C1 segment of cervical spinal cord (tissue), 14 donors: ENCODE results near the gene NPTX1.
"Not testable (repeated sequence)": the region's sequence is repeated elsewhere in the genome, so short reads cannot be mapped to it uniquely, and the experiment has no call there.

Experiments
- DNase-seq, 14 donors: peaks; one replicate each; lab custom pipeline; 2025; lab: John Stamatoyannopoulos, UW

NPTX1 gene, protein sequence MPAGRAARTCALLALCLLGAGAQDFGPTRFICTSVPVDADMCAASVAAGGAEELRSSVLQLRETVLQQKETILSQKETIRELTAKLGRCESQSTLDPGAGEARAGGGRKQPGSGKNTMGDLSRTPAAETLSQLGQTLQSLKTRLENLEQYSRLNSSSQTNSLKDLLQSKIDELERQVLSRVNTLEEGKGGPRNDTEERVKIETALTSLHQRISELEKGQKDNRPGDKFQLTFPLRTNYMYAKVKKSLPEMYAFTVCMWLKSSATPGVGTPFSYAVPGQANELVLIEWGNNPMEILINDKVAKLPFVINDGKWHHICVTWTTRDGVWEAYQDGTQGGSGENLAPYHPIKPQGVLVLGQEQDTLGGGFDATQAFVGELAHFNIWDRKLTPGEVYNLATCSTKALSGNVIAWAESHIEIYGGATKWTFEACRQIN

DNA sequence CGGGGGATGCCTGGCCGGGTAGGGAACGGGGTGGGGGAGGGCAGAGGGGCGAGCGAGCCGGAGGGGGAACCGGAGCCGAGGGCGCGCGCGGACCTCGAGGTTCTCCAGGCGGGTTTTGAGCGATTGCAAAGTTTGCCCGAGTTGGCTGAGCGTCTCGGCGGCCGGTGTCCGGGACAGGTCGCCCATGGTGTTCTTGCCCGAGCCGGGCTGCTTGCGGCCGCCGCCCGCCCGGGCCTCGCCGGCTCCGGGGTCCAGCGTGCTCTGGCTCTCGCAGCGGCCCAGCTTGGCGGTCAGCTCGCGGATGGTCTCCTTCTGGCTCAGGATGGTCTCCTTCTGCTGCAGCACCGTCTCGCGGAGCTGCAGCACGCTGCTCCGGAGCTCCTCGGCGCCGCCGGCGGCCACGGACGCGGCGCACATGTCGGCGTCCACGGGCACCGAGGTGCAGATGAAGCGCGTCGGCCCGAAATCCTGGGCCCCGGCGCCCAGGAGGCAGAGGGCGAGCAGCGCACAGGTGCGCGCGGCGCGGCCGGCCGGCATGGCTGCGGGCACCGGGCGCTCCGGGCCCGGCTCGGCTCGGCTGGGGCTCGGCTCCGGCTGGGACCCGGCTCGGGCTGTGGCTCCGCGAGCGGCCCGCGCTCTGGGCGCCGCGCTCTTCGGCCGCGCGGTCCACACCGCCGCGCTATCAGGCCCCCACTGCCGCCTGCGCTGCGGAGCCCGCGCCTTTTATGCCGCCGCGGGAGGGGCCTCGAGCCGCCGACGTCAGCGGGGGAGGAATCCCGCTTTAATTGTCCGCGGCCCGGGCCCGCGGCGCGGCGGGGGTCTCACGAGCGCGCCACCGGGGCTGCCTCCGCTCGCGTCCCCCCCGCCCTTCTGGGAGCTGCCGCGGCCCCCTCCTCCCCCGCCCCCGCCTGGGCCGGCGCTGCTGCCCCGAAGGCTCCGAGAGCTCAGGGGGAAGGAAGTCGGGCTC, at the start of gene NPTX1:
NPTX1 (minus strand) TSS at position 698 of the 967 bp plus-strand sequence; CDS start at position 537, 161 bp downstream.
- peak in 1 of 14 donors; percentile 64 for DNase-seq

DNA sequence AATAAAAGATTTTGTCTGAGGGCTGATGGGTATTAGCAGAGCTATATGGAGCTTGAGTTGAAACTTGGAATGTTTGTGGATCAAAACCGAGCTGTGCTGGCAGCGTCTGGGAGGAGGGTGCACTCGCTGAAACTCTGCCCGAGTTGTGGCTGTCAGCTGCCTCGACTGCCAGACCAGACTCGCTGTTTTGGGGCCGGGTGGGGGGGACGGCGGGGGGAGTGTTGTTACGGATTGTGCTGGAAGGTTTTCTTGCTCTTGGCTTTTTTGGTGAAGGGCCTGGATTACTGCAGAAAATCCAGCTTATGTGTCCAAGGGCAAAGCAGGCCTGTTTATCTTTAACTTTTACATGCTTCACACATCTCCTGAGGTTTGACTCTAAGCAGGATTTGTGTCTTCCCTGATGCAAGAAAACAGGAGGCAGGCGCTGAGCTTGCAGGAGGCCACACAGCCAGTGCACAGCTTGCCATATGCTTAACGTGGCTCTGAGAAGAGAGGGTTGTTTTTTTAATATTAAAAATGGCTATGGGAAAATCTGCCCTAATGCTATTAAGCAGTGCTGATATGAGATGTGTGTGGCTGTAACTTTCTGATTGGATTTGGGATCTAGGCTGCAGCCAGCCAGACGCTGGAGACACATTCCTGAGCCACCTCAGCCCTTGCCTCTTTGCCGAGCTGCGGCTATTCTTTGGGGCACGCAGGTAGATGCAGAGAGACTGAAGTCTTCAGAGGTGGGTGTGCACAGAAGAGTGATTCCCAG, 47.7 kb upstream of the NPTX1 start:
- no peak for DNase-seq

- DNase-seq, result no peak
These were observed 46.8 kb upstream of the NPTX1 start for GRCh38 chr17:80523054-80523744.

GRCh38 chr17:80520810-80521455, 44.5 kb upstream of the NPTX1 start:
- no peak for DNase-seq

- no peak for DNase-seq
These were observed 42.8 kb upstream of the NPTX1 start for GRCh38 chr17:80519091-80519781.

- no peak for DNase-seq
These were observed 42.0 kb upstream of the NPTX1 start for GRCh38 chr17:80518392-80518791.

DNA sequence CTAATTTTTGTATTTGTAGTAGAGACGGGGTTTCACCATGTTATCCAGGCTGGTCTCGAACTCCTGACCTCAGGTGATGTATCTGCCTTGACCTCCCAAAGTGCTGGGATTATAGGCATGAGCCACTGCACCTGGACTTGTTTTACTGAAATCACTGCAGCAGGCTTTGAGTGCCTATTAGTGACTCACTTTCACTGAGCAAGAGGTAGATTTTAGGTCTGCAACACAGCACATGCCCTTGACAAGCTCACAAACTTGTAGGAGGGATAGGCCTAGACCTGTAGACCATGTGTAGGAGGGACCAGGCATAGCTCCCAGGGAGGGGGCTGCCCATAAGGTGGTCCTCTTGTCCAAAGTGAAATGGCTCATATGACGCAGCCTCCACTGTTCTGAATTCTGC, 41.2 kb upstream of the NPTX1 start:
- DNase-seq, result no peak

DNA sequence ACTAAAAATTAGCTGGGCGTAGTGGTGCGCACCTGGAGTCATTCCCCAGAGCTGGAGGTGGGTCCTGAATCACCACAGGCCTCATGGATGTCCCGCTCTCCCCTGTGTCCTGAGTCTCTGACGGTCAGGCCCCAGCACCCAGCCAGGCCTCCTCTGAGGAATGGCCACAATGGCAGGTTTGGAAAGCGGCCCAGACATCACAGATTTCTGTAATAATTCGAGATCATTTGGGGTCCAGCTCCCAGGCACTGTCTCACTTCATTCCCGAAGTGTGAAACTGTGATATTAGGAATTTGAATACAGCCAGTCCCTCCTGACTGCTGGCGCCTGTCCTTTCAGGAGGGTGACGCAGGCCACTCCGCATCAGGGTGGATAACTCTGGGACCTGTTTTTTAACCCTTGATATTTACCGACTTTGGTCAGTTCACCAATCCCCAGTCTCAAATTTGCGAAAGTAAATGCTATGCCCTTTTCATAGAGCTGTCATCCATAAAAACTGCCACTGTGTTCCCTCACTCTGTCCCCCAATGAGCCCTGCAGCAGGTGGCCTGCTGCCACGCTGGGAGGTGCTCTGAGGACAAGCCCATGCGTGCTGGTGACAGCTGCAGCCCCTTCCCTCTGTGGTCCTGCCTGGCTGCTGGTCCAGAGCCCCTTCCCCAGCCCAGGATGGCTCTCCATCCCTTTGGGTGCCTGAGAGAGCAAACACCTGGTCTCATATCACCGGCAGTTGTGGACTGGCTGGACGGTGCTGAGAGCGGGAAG, 39.9 kb upstream of the NPTX1 start:
- no peak for DNase-seq

- DNase-seq, result no peak
These were observed 37.5 kb upstream of the NPTX1 start for GRCh38 chr17:80513892-80514291.

DNA sequence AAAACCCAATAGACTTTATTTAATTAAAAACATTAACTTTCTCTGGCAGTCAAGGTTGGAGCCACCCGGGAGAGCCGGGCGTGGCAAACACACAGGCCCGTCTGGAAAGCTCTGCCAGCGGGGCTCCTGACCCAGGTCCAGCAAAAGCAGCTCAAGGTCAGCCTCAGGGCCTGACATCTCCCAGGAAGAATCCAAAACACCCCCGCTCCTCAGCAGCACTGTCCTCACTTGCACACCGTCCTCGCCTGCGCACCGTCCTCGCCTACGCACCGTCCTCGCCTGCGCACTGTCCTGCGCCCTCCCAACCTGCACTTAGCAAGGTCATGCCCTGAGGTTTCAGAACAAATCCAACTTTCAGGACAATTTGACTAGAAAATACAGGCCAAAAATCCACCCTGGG, 36.8 kb upstream of the NPTX1 start:
- no peak for DNase-seq

DNA sequence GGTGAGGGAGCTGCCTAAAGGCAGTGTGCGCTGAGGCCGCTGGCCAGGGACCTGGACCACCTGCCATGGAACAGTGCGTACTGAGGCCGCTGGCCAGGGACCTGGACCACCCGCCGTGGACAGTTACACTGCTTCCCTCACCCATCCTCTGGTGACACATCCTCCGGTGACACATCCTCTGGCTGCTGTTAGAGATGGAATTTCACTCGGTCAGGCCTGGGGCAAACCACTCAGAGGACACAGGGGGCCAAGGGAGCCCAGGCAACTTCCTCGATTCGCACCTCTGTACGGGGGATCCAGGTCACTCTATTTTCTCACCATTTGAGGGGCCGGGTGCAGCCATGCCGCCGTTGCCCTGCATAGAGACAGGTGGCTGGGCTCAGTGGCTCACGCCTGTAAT, 35.8 kb upstream of the NPTX1 start:
- no peak for DNase-seq

GRCh38 chr17:80511222-80512180, 35.1 kb upstream of the NPTX1 start:
- no peak for DNase-seq

DNA sequence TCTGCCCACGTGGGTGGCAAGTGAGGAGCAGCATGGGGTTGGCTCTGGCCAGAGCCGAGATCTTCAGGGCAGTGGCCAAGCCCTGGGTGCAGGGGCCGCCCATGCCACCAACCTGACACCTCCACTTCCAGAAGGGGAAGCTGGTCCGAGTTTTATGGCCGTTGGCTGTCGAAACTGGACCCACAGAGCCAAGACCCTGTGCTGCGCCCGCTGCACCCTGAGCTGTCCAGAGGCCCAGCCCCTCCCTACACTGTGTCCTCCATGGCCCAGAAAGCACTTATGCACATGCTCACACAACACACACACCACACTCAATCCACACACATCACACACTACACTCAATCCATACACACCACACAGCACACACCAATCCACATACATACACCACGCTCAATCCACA, 34.4 kb upstream of the NPTX1 start:
- no peak for DNase-seq

GRCh38 chr17:80510132-80510531, 33.7 kb upstream of the NPTX1 start:
- DNase-seq, result no peak

DNA sequence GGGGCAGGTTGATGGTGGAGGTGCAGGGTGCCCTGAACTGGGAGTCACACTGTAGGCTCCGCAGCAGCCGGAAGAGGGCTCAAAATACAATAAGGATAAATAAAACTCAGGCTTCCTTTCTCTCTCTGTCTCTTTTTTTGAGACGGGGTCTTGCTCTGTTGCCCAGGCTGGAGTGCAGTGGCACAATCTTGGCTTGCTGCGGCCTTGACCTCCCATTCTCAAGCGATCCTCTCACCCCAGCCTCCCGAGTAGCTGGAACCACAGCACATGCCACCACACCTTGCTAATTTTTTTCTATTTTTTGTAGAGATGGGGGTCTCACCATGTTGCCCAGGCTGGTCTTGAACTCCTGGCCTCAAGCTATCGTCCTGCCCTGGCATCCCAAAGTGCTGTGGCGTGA, 32.9 kb upstream of the NPTX1 start:
- no peak for DNase-seq

- DNase-seq, result no peak
These were observed 31.6 kb upstream of the NPTX1 start for GRCh38 chr17:80507965-80508364.

GRCh38 chr17:80507177-80507576, 30.8 kb upstream of the NPTX1 start:
- DNase-seq, result not testable (repeated sequence)
